NCI-H2171 treated with DMSO at 0.1 percent for 48 hours (cell line): Measurements from ENCODE around the gene CACNA1D.
A peak's percentile ranks its signal among the peaks of the same experiment; 100 is the strongest.
"Not testable (repeated sequence)": the region's sequence is repeated elsewhere in the genome, so short reads cannot be mapped to it uniquely, and the experiment has no call there.

Experiments
- DNase-seq: peaks from one replicate; lab custom pipeline; 2025; lab: John Stamatoyannopoulos, UW

The CACNA1D gene

GRCh38 chr3:53493963-53494791 is at the start of gene CACNA1D:
Gene CACNA1D, plus strand, starts transcription at chr3:53494611. Its CDS starts 556 bp downstream, at chr3:53495167.
- peak; percentile 48 for DNase-seq

- no peak for DNase-seq
Measured at GRCh38 chr3:53457068-53457467, 37.3 kb upstream of the CACNA1D start.

GRCh38 chr3:53460326-53460725 is 34.1 kb upstream of the CACNA1D start:
- DNase-seq: no peak

- DNase-seq: no peak
Measured at GRCh38 chr3:53464424-53464823, 30.0 kb upstream of the CACNA1D start.

GRCh38 chr3:53469758-53470157 is 24.7 kb upstream of the CACNA1D start:
- DNase-seq: not testable (repeated sequence)

GRCh38 chr3:53473422-53473821 is 21.0 kb upstream of the CACNA1D start:
- DNase-seq: no peak

- not testable (repeated sequence) for DNase-seq
Measured at GRCh38 chr3:53476372-53476771, 18.0 kb upstream of the CACNA1D start.

- not testable (repeated sequence) for DNase-seq
Measured at GRCh38 chr3:53477689-53478088, 16.7 kb upstream of the CACNA1D start.

GRCh38 chr3:53478166-53478830 is 16.1 kb upstream of the CACNA1D start:
- no peak for DNase-seq

GRCh38 chr3:53478921-53479664 is 15.3 kb upstream of the CACNA1D start:
- DNase-seq: no peak

- DNase-seq: no peak
Measured at GRCh38 chr3:53482227-53482626, 12.2 kb upstream of the CACNA1D start.

GRCh38 chr3:53483821-53484220 is 10.6 kb upstream of the CACNA1D start:
- no peak for DNase-seq

- no peak for DNase-seq
Measured at GRCh38 chr3:53484984-53485383, 9.4 kb upstream of the CACNA1D start.

- no peak for DNase-seq
Measured at GRCh38 chr3:53485675-53486403, 8.6 kb upstream of the CACNA1D start.

- no peak for DNase-seq
Measured at GRCh38 chr3:53486961-53487654, 7.3 kb upstream of the CACNA1D start.

GRCh38 chr3:53489386-53489785 is 5.0 kb upstream of the CACNA1D start:
- DNase-seq: no peak

GRCh38 chr3:53489787-53490458 is 4.5 kb upstream of the CACNA1D start:
- no peak for DNase-seq

- DNase-seq: no peak
Measured at GRCh38 chr3:53490459-53490968, 3.9 kb upstream of the CACNA1D start.

- no peak for DNase-seq
Measured at GRCh38 chr3:53491276-53491675, 3.1 kb upstream of the CACNA1D start.

GRCh38 chr3:53493595-53493962 is 832 bp upstream of the CACNA1D start:
- DNase-seq: no peak

GRCh38 chr3:53495146-53495519 is 722 bp downstream of the CACNA1D start:
- peak; percentile 4 for DNase-seq
